Activated CD8-positive, alpha-beta memory T cell treated with anti-CD3 and anti-CD28 coated beads, Interleukin-2, amount 50 U/mL, for 24 hours (primary cell): ENCODE results near the gene PITX2.

Experiments used
- DNase-seq: peaks from one replicate; pipeline ENCODE4 v3.0.0-alpha.2; 2020; ENCODE audit errors: extremely low read depth

PITX2 gene

GRCh38 chr4:110623718-110624397 is 981 bp upstream of the PITX2 start:
- DNase-seq, result no peak

- DNase-seq, result no peak
Measured at GRCh38 chr4:110621839-110622751, 782 bp downstream of the PITX2 start.

- DNase-seq, result no peak
Measured at GRCh38 chr4:110621328-110621812, 1.5 kb downstream of the PITX2 start.

GRCh38 chr4:110620691-110621327 is 2.1 kb downstream of the PITX2 start:
- DNase-seq, result no peak

GRCh38 chr4:110620322-110620690 is 2.6 kb downstream of the PITX2 start:
- no peak for DNase-seq

- DNase-seq, result no peak
Measured at GRCh38 chr4:110619463-110620247, 3.2 kb downstream of the PITX2 start.

GRCh38 chr4:110618581-110619462 is 4.1 kb downstream of the PITX2 start:
- no peak for DNase-seq

- DNase-seq, result no peak
Measured at GRCh38 chr4:110617646-110618580, 5.0 kb downstream of the PITX2 start.

- DNase-seq, result no peak
Measured at GRCh38 chr4:110617075-110617640, 5.7 kb downstream of the PITX2 start.

GRCh38 chr4:110616238-110617074 is 6.4 kb downstream of the PITX2 start:
- DNase-seq, result no peak

- no peak for DNase-seq
Measured at GRCh38 chr4:110615353-110616237, 7.3 kb downstream of the PITX2 start.

- no peak for DNase-seq
Measured at GRCh38 chr4:110614976-110615352, 7.9 kb downstream of the PITX2 start.

- no peak for DNase-seq
Measured at GRCh38 chr4:110614173-110614963, 8.5 kb downstream of the PITX2 start.

- no peak for DNase-seq
Measured at GRCh38 chr4:110613745-110614144, 9.1 kb downstream of the PITX2 start.

- no peak for DNase-seq
Measured at GRCh38 chr4:110612631-110613269, 10.1 kb downstream of the PITX2 start.

GRCh38 chr4:110611968-110612447 is 10.9 kb downstream of the PITX2 start:
- no peak for DNase-seq
